K562 (cell line): ENCODE data around the gene HOXB8. TPM values are rescaled to one million over a fixed set of nuclear protein-coding genes. Genes with fewer than 3 reads are reported as not detected.

Source experiments
- ATAC-seq: fragments of 200-7000 bp; cut with Tn5 transposase; 3 replicates; pipeline ENCODE4 v1.9.1; 2020; ENCODE audit warnings: moderate library complexity
- BruUV-seq: library from RNA; stranded (reverse); fragments of 400-500 nt; replicated peaks from 2 replicates; lab custom pipeline; 2021; lab: Mats Ljungman, UMichigan
- CTCF ChIA-PET: fragments of 300-600 bp; formaldehyde crosslinking; extraction: SDS; loops from one replicate; lab custom pipeline; 2021; ENCODE audit warnings: low intra/inter-chr PET ratio; lab: Yijun Ruan, JAX
- POLR2A ChIA-PET: fragments of 300-600, 350-650 bp; sonication (Branson Sonifier 250); formaldehyde crosslinking; extraction: SDS; loops from one replicate; lab custom pipeline; 2021; ENCODE audit warnings: antibody characterized with exemption, inconsistent platforms; lab: Yijun Ruan, JAX
- DNase-seq, 4 experiments: peaks; one replicate each; pipeline versions ENCODE4 v3.0.0 to v3.0.0-alpha.2; 2011 to 2018; ENCODE audit warnings: low spot score in 3 of 4, mixed read lengths in 3 of 4; ENCODE audit errors: extremely low read depth in 1 of 4
- FAIRE-seq: peaks from 2 replicates; lab custom pipeline; 2011; peaks lifted over from hg19 to GRCh38; lab: Jason Lieb, UNC
- H2AFZ ChIP-seq: 2 replicates; pipeline ENCODE4 v1.6.0; 2011; ENCODE audit warnings: low read depth, low read length, control low read depth, inconsistent platforms
- H3K27ac ChIP-seq: fragments of 200-600 bp; 3 replicates; pipeline ENCODE4 v1.8.0; 2011; ENCODE audit warnings: low read depth, mild to moderate bottlenecking, control low read depth, inconsistent platforms, low read length, moderate library complexity, mixed read lengths; ENCODE audit errors: extremely low read depth
- H3K27me3 ChIP-seq, 2 experiments: fragments of 300-600 bp in 1 of 2; 2 replicates in 1 of 2; 3 replicates in 1 of 2; pipeline versions ENCODE4 v1.6.0 to v1.8.0; 2011; ENCODE audit warnings: inconsistent platforms in 2 of 2, low read length in 2 of 2, mild to moderate bottlenecking in 1 of 2, mixed read lengths in 1 of 2, moderate library complexity in 1 of 2; ENCODE audit not compliant: control insufficient read depth in 2 of 2, insufficient read depth in 2 of 2
- H3K36me3 ChIP-seq: fragments of 300-600 bp; 3 replicates; pipeline ENCODE4 v1.8.0; 2011; ENCODE audit warnings: mild to moderate bottlenecking, low read length, inconsistent platforms; ENCODE audit not compliant: control insufficient read depth, insufficient read depth
- H3K4me1 ChIP-seq, 2 experiments: fragments of 200-600 bp in 1 of 2; replicated peaks in 1 of 2; 2 replicates in 1 of 2; 3 replicates in 1 of 2; pipeline versions ENCODE4 v1.5.1 to v1.8.0; 2011; ENCODE audit warnings: inconsistent platforms in 2 of 2, low read length in 2 of 2, mild to moderate bottlenecking in 1 of 2, mixed read lengths in 1 of 2, moderate library complexity in 1 of 2; ENCODE audit not compliant: control insufficient read depth in 2 of 2, insufficient read depth in 2 of 2
- H3K4me2 ChIP-seq: 2 replicates; pipeline ENCODE4 v1.6.1; 2011; ENCODE audit warnings: low read length, control low read depth, inconsistent platforms, mixed read lengths; ENCODE audit not compliant: insufficient read depth
- H3K4me3 ChIP-seq: fragments of 200-600 bp; sonication (generic), shearing (Covaris generic); 2 replicates; pipeline ENCODE4 v1.5.1; 2016; ENCODE audit warnings: control low read depth, inconsistent platforms
- H3K79me2 ChIP-seq: fragments of 200-600 bp; 3 replicates; pipeline ENCODE4 v1.8.0; 2011; ENCODE audit warnings: low read length, inconsistent platforms; ENCODE audit not compliant: control insufficient read depth, insufficient read depth
- H3K9ac ChIP-seq, 2 experiments: 2 replicates each; pipeline versions ENCODE4 v1.6.0 to v1.6.1; 2011; ENCODE audit warnings: low read depth in 2 of 2, low read length in 2 of 2, control low read depth in 1 of 2, inconsistent platforms in 1 of 2, mild to moderate bottlenecking in 1 of 2, mixed read lengths in 1 of 2; ENCODE audit not compliant: insufficient read depth in 1 of 2
- H3K9me1 ChIP-seq: one replicate; pipeline ENCODE4 v1.6.0; 2011; ENCODE audit warnings: inconsistent platforms, mild to moderate bottlenecking, low read length, moderate library complexity; ENCODE audit not compliant: control insufficient read depth, insufficient read depth
- H3K9me3 ChIP-seq: replicated peaks from 2 replicates; pipeline ENCODE4 v1.5.1; 2011; ENCODE audit warnings: low read depth, low read length, inconsistent platforms; ENCODE audit not compliant: control insufficient read depth, insufficient read depth
- H4K20me1 ChIP-seq: replicated peaks from 2 replicates; pipeline ENCODE4 v1.6.1; 2011; ENCODE audit warnings: low read length, inconsistent platforms, mixed read lengths; ENCODE audit not compliant: control insufficient read depth, insufficient read depth
- ESRRB ChIP-seq: fragments of 250-450 bp; sonication (Bioruptor Pico); IDR thresholded peaks from 2 replicates; pipeline ENCODE4 v1.5.0; 2020; ENCODE audit warnings: mild to moderate bottlenecking, moderate library complexity, borderline replicate concordance
- ETS2 ChIP-seq: IDR thresholded peaks from 2 replicates; pipeline ENCODE4 v1.6.1; 2016; ENCODE audit warnings: borderline replicate concordance, missing genetic modification characterization, mild to moderate bottlenecking, moderate library complexity, missing compliant biosample characterization; ENCODE audit not compliant: poor library complexity, severe bottlenecking
- HDAC2 ChIP-seq: fragments of 450-650 bp; IDR thresholded peaks from 2 replicates; pipeline ENCODE4 v1.6.1; 2016; ENCODE audit warnings: mild to moderate bottlenecking
- L3MBTL2 ChIP-seq: fragments of 450-650 bp; IDR thresholded peaks from 2 replicates; pipeline ENCODE4 v1.6.1; 2016; ENCODE audit warnings: mild to moderate bottlenecking, moderate library complexity
- NCOR1 ChIP-seq: fragments of 450-650 bp; IDR thresholded peaks from 2 replicates; pipeline ENCODE4 v1.6.1; 2016; ENCODE audit warnings: mild to moderate bottlenecking, moderate library complexity
- NFE2L1 ChIP-seq: fragments of 450-650 bp; IDR thresholded peaks from 2 replicates; pipeline ENCODE4 v1.6.1; 2016; ENCODE audit warnings: missing genetic modification characterization, low read depth, mild to moderate bottlenecking, missing compliant biosample characterization, moderate library complexity, borderline replicate concordance
- NR4A1 ChIP-seq, 2 experiments: fragments of 250-450 bp in 1 of 2; fragments of 450-650 bp in 1 of 2; sonication (Bioruptor Pico) in 1 of 2; IDR thresholded peaks; 2 replicates each; pipeline versions ENCODE4 v1.4.0 to v1.6.1; 2016 to 2020; ENCODE audit warnings: mild to moderate bottlenecking in 2 of 2, missing compliant biosample characterization in 1 of 2, missing genetic modification characterization in 1 of 2, moderate library complexity in 1 of 2
- PTRF ChIP-seq: fragments of 450-650 bp; IDR thresholded peaks from 2 replicates; pipeline ENCODE4 v1.6.1; 2016; ENCODE audit warnings: mild to moderate bottlenecking, missing genetic modification characterization, missing compliant biosample characterization
- SIX5 ChIP-seq, 2 experiments: IDR thresholded peaks; 2 replicates each; pipeline ENCODE4 v1.6.1; 2011; ENCODE audit warnings: low read length in 2 of 2, borderline replicate concordance in 1 of 2, low read depth in 1 of 2, mild to moderate bottlenecking in 1 of 2, moderate library complexity in 1 of 2; ENCODE audit not compliant: insufficient read depth in 1 of 2
- SLC30A9 ChIP-seq: fragments of 250-450 bp; sonication (Bioruptor Pico); IDR thresholded peaks from 2 replicates; pipeline ENCODE4 v1.8.0; 2022; ENCODE audit warnings: mild to moderate bottlenecking, moderate library complexity
- SMAD2 ChIP-seq: fragments of 150-350 bp; IDR thresholded peaks from 2 replicates; pipeline ENCODE4 v1.6.1; 2014; ENCODE audit warnings: low read depth, mild to moderate bottlenecking, low read length
- ZBTB8A ChIP-seq: fragments of 450-650 bp; IDR thresholded peaks from 2 replicates; pipeline ENCODE4 v1.6.1; 2018; ENCODE audit warnings: mild to moderate bottlenecking, moderate library complexity; ENCODE audit not compliant: partially characterized antibody
- ZNF134 ChIP-seq: fragments of 250-450 bp; sonication (Bioruptor Pico); conservative IDR thresholded peaks from 2 replicates; pipeline ENCODE4 v1.4.0; 2020
- ZNF311 ChIP-seq: fragments of 250-450 bp; sonication (Bioruptor Pico); IDR thresholded peaks from 2 replicates; pipeline ENCODE4 v1.4.0; 2020; ENCODE audit warnings: mild to moderate bottlenecking, moderate library complexity
- ZNF384 ChIP-seq: IDR thresholded peaks from 2 replicates; pipeline ENCODE4 v1.6.1; 2012; ENCODE audit warnings: low read depth, low read length, improper control_type of control experiment
- ZNF445 ChIP-seq: fragments of 250-450 bp; sonication (Bioruptor Pico); IDR thresholded peaks from 2 replicates; pipeline ENCODE4 v1.4.0; 2020; ENCODE audit warnings: low read depth, mild to moderate bottlenecking, moderate library complexity
- ZNF644 ChIP-seq: fragments of 200-800 bp; sonication (Bioruptor generic); IDR thresholded peaks from 2 replicates; pipeline ENCODE4 v1.6.1; 2016; ENCODE audit warnings: low read depth, missing genetic modification characterization, missing compliant biosample characterization
- WGBS: fragments of 100-300 bp; shearing (Covaris generic); methylation state at CpG from one replicate; pipeline ENCODE4 v1.1.6; 2016; ENCODE audit warnings: low coverage, mixed read lengths; ENCODE audit not compliant: insufficient coverage; ENCODE audit errors: missing lambda C conversion rate; 5-methylcytosine and 5-hydroxymethylcytosine counted together
- in situ Hi-C: fragments of 300-500 bp; cut with MboI; formaldehyde crosslinking; loops from 4 replicates; pipeline ENCODE4 v1.15.0; 2018; ENCODE audit warnings: inconsistent platforms, mixed read lengths
- intact Hi-C: fragments of 100-400 bp; cut with micrococcal nuclease; formaldehyde crosslinking; loops from 2 replicates; pipeline ENCODE4 v1.14.2; 2022
- polyA plus RNA-seq, 8 experiments: library from polyadenylated mRNA; depleted of rRNA in 4 of 8; stranded (reverse) in 5 of 8; unstranded in 3 of 8; fragments of >200 nt; fragmentation: Nextera tagmentation in 2 of 8; fragmentation: Illumina TruSeq in 1 of 8; extraction: Ambion mirVana in 2 of 8; extraction: Trizol in 1 of 8; gene quantifications; 2 replicates each; pipeline versions ENCODE4 v1.2.1 to v1.2.3, GENCODE V29; 2011 to 2014; ENCODE audit warnings: inconsistent platforms in 1 of 8, missing spikeins in 1 of 8
- total RNA-seq, 7 experiments: library from RNA; depleted of rRNA in 6 of 7; stranded (reverse); fragments of >200 nt in 6 of 7; fragmentation: Illumina TruSeq in 2 of 7; extraction: Trizol in 2 of 7; gene quantifications; 2 replicates each; pipeline versions ENCODE4 v1.2.1 to v1.2.3, GENCODE V29; 2011 to 2021; ENCODE audit warnings: low replicate concordance in 1 of 7
- TF ChIP-seq, protein P1 (sequence below): fragments of 450-650 bp; IDR thresholded peaks from 2 replicates; pipeline ENCODE4 v1.6.1; 2018; ENCODE audit not compliant: partially characterized antibody
- TF ChIP-seq, protein P2 (sequence below): sonication (generic); formaldehyde crosslinking; IDR thresholded peaks from 2 replicates; pipeline ENCODE4 v1.8.0; 2022; ENCODE audit warnings: mild to moderate bottlenecking, missing genetic modification reagents

The HOXB8 gene
- total and polyA plus RNA-seq, 9 of the 15 experiments (the other 6 are each of a cell fraction or from before 2014, with no cell fraction given), result 0.52 to 23.8 (median 3.6) TPM

DNA sequence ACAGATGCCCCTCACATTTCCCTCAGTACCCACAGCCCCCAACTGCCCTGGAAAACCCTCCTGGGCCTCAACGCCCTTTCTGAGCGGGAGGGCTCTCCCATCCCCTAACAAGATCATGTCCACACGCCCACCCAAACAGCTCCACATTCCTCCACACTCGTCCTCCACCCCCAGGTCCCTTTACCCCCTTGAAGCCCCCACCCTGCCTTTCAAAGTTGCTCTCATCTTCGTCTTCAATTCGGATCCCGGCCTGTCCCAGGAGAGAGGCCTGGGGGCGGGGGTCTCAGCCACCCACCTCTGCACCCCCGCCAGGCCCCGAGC lies 51.3 kb downstream of the HOXB8 start:
- Histone ChIP-seq H3K9me3 (no peaks in the 10 kb centered on the region), H3K9me1 (peaks cover 6% of the 10 kb centered on the region), H3K4me3 (no peak overlapping the region), H3K4me2 (no peak overlapping the region), H3K79me2 (peaks cover 40% of the 10 kb centered on the region), H3K27me3 (no peaks in the 10 kb centered on the region), H3K9ac (no peak overlapping the region), H4K20me1 (no peaks in the 10 kb centered on the region; the same call in 1 of the 2 replicates), H3K4me1 (peaks cover 8 to 16% of the 10 kb centered on the region in 2 experiments), H3K27ac (no peak overlapping the region), H3K36me3 (peaks cover 89% of the 10 kb centered on the region; the same call in 2 of the 3 replicates), H2AFZ (no peak overlapping the region)
- ChIA-PET CTCF (no interaction called here), POLR2A (interaction anchor here (0.6 to 0.9 kb wide), 2 partner anchors 14 to 91 kb away, joined by 3 read pairs; no protein-coding TSS in a partner anchor)
- DNase-seq (no peak), ATAC-seq (no peak), FAIRE-seq (no peak)
- no TSS peak for BruUV-seq
- in situ Hi-C loops (no loop called here), intact Hi-C loops (no loop called here)
- 84% methylated on average over 6 of the region's 10 CpGs for WGBS
- no peak for TF ChIP-seq ZNF384
- no peak for TF ChIP-seq ZNF134
- TF ChIP-seq NCOR1, result no peak
- TF ChIP-seq HDAC2, result no peak
- no peak for TF ChIP-seq L3MBTL2
- TF ChIP-seq, protein P1, sequence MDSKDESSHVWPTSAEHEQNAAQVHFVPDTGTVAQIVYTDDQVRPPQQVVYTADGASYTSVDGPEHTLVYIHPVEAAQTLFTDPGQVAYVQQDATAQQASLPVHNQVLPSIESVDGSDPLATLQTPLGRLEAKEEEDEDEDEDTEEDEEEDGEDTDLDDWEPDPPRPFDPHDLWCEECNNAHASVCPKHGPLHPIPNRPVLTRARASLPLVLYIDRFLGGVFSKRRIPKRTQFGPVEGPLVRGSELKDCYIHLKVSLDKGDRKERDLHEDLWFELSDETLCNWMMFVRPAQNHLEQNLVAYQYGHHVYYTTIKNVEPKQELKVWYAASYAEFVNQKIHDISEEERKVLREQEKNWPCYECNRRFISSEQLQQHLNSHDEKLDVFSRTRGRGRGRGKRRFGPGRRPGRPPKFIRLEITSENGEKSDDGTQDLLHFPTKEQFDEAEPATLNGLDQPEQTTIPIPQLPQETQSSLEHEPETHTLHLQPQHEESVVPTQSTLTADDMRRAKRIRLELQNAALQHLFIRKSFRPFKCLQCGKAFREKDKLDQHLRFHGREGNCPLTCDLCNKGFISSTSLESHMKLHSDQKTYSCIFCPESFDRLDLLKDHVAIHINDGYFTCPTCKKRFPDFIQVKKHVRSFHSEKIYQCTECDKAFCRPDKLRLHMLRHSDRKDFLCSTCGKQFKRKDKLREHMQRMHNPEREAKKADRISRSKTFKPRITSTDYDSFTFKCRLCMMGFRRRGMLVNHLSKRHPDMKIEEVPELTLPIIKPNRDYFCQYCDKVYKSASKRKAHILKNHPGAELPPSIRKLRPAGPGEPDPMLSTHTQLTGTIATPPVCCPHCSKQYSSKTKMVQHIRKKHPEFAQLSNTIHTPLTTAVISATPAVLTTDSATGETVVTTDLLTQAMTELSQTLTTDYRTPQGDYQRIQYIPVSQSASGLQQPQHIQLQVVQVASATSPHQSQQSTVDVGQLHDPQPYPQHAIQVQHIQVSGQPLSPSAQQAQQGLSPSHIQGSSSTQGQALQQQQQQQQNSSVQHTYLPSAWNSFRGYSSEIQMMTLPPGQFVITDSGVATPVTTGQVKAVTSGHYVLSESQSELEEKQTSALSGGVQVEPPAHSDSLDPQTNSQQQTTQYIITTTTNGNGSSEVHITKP, result no peak
- TF ChIP-seq ZBTB8A, result no peak
- TF ChIP-seq ETS2 (tag), result no peak
- TF ChIP-seq, protein P2, sequence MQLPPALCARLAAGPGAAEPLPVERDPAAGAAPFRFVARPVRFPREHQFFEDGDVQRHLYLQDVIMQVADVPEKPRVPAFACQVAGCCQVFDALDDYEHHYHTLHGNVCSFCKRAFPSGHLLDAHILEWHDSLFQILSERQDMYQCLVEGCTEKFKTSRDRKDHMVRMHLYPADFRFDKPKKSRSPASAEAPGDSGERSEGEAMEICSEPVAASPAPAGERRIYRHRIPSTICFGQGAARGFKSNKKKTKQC (CRISPR knock-in tag), result no peak
- TF ChIP-seq SMAD2, result no peak
- no peak for TF ChIP-seq NR4A1 (CRISPR knock-in tag; IDR thresholded peaks at IDR 0.05)
- no peak for TF ChIP-seq NR4A1 (tag; IDR thresholded peaks at IDR 0.05)
- no peak for TF ChIP-seq NFE2L1 (tag)
- no peak for TF ChIP-seq SIX5 (IDR thresholded peaks at IDR 0.05; ENCODE audit: borderline replicate concordance in 1 of 2, insufficient read depth in 1 of 2, low read depth in 1 of 2, low read length in 2 of 2)
- TF ChIP-seq ZNF644, result no peak
- no peak for TF ChIP-seq ZNF311 (CRISPR knock-in tag)
- TF ChIP-seq ESRRB (CRISPR knock-in tag), result no peak
- TF ChIP-seq PTRF (tag), result no peak
- no peak for TF ChIP-seq SLC30A9 (CRISPR knock-in tag)
- TF ChIP-seq ZNF445, result no peak
